Measurements from ENCODE around the gene TBC1D22A. TPM values are rescaled to one million over a fixed set of nuclear protein-coding genes. Genes with fewer than 3 reads are reported as not detected.

The TBC1D22A gene
- total and polyA plus RNA-seq, 2 donors from 2014 or later: 24.6 to 39.4 TPM

DNA sequence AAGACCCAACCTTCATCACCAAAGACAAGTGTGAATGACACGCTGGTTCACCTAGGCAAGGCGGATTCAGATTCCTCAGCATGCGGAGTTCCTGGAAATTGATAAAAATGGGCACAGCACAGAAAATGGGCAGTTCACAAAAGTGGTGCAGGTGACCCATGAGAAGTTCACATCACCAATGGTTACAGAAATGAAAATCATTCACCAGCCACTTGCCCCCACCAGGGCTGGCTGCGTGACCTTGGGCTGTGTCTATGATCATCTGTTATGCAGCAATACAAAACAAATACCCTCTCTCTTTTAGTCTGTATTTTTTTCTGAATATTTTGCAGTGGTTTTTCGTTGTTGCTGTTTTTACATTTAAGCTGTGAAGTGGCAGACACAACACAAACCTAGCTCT, 415.9 kb downstream of the TBC1D22A start:
- H3K27ac ChIP-seq (ENCODE audit: low read depth in 2 of 2, low read length in 2 of 2): no peak overlapping the region
- DNase-seq (peak in 1 of 5 donors; percentile 10), FAIRE-seq (no peak)
- no peaks in the 10 kb centered on the region for H3K27me3 ChIP-seq (ENCODE audit: control insufficient read depth, insufficient read depth, low read length)
- TF ChIP-seq, protein P1, sequence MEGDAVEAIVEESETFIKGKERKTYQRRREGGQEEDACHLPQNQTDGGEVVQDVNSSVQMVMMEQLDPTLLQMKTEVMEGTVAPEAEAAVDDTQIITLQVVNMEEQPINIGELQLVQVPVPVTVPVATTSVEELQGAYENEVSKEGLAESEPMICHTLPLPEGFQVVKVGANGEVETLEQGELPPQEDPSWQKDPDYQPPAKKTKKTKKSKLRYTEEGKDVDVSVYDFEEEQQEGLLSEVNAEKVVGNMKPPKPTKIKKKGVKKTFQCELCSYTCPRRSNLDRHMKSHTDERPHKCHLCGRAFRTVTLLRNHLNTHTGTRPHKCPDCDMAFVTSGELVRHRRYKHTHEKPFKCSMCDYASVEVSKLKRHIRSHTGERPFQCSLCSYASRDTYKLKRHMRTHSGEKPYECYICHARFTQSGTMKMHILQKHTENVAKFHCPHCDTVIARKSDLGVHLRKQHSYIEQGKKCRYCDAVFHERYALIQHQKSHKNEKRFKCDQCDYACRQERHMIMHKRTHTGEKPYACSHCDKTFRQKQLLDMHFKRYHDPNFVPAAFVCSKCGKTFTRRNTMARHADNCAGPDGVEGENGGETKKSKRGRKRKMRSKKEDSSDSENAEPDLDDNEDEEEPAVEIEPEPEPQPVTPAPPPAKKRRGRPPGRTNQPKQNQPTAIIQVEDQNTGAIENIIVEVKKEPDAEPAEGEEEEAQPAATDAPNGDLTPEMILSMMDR (IDR thresholded peaks at IDR 0.05; ENCODE audit: borderline replicate concordance, extremely low read depth, insufficient read depth): no peak
- H3K4me3 ChIP-seq (ENCODE audit: low read length in 3 of 3): no peak overlapping the region
- H3K9me3 ChIP-seq (ENCODE audit: control insufficient read depth in 2 of 3, insufficient read depth in 1 of 3, low read length in 3 of 3): no peaks in the 10 kb centered on the region
- intact Hi-C loops (cut with DNase I): no loop called here
- H3K36me3 ChIP-seq (ENCODE audit: control insufficient read depth in 2 of 3, insufficient read depth in 3 of 3, low read length in 3 of 3): peaks cover 0 to 2% (median 0%) of the 10 kb centered on the region in 3 donors
- H3K9ac ChIP-seq (ENCODE audit: low read length in 3 of 3): no peak overlapping the region
- H3K4me1 ChIP-seq (ENCODE audit: control insufficient read depth in 2 of 3, insufficient read depth in 2 of 3, low read depth in 1 of 3, low read length in 3 of 3): no peaks in the 10 kb centered on the region

DNA sequence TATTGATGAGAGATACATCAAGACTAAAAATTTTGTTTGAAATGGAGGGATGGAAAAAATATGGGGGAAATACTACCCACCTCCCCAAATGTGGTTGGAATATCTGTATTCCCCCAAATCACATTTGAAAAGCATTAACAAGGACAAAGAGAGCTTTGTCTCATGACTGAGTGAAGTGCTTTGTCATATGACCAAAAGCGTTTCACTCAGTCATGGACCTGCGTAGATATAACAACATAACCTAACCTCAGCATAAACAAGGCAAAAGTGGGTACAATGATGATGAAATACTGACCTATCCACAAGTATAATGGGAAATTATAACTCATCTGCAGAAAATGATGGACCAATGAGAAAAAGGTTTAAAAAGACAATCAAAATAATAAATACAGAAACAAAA, 418.3 kb downstream of the TBC1D22A start:
- Histone ChIP-seq H3K36me3 (ENCODE audit: control insufficient read depth in 2 of 3, insufficient read depth in 3 of 3, low read length in 3 of 3) (no peaks in the 10 kb centered on the region), H3K9ac (ENCODE audit: low read length in 3 of 3) (no peak overlapping the region), H3K9me3 (ENCODE audit: control insufficient read depth in 2 of 3, insufficient read depth in 1 of 3, low read length in 3 of 3) (no peaks in the 10 kb centered on the region), H3K4me1 (ENCODE audit: control insufficient read depth in 2 of 3, insufficient read depth in 2 of 3, low read depth in 1 of 3, low read length in 3 of 3) (no peaks in the 10 kb centered on the region), H3K27ac (ENCODE audit: low read depth in 2 of 2, low read length in 2 of 2) (no peak overlapping the region), H3K27me3 (ENCODE audit: control insufficient read depth, insufficient read depth, low read length) (no peaks in the 10 kb centered on the region), H3K4me3 (ENCODE audit: low read length in 3 of 3) (no peak overlapping the region)
- FAIRE-seq: no peak
- TF ChIP-seq, protein P1 (IDR thresholded peaks at IDR 0.05; ENCODE audit: borderline replicate concordance, extremely low read depth, insufficient read depth): no peak
- DNase-seq: no peak
- intact Hi-C loops (cut with DNase I): no loop called here

DNA sequence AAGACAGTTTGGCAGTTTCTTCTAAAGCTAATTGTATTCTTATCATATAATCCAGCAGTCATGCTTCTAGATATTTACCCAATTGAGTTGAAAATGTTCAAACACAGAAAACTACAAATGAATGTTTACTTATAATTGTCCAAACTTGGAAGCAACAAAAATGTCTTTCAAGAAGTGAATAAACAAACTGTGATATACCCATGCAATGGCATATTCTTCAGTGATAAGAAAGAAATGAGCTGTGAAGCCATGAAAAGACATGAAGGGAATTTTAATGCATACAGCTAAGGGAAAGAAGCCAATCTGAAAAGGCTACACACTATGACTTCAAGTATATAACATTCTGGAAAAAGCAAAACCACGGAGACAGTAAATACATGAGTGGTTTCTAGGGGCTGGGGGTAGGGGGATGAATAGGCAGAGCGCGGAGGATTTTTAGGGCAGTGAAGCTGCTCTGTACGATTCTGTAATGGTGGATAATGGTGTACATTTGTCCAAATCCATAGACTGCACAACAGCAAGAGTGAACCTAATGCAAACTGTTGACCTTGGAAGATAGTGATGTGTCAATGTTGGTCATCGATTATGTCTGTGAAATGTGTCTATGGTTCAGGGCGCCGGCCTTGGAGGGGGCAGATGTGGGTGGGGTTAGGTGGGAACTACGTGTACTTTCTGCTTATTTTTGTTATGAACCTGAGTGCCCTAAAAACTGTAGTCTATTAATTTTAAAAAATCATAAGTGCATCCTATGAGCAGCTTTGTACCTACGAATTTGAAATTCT, 424.9 kb downstream of the TBC1D22A start:
- no peak overlapping the region for H3K27ac ChIP-seq (ENCODE audit: low read depth in 2 of 2, low read length in 2 of 2)
- DNase-seq (peak in 1 of 5 donors; percentile 20), FAIRE-seq (no peak)
- intact Hi-C loops (cut with DNase I): no loop called here
- no peaks in the 10 kb centered on the region for H3K27me3 ChIP-seq (ENCODE audit: control insufficient read depth, insufficient read depth, low read length)
- no peaks in the 10 kb centered on the region for H3K36me3 ChIP-seq (ENCODE audit: control insufficient read depth in 2 of 3, insufficient read depth in 3 of 3, low read length in 3 of 3)
- TF ChIP-seq, protein P1 (IDR thresholded peaks at IDR 0.05; ENCODE audit: borderline replicate concordance, extremely low read depth, insufficient read depth): no peak
- H3K4me3 ChIP-seq (ENCODE audit: low read length in 3 of 3): no peak overlapping the region
- H3K9me3 ChIP-seq (ENCODE audit: control insufficient read depth in 2 of 3, insufficient read depth in 1 of 3, low read length in 3 of 3): peaks cover 0 to 4% (median 0%) of the 10 kb centered on the region in 3 donors
- H3K9ac ChIP-seq (ENCODE audit: low read length in 3 of 3): no peak overlapping the region
- peaks cover 0 to 6% (median 0%) of the 10 kb centered on the region in 3 donors for H3K4me1 ChIP-seq (ENCODE audit: control insufficient read depth in 2 of 3, insufficient read depth in 2 of 3, low read depth in 1 of 3, low read length in 3 of 3)
